GM10847 (cell line): ENCODE results near the gene CYTH4.

Source experiments
- POLR2A ChIP-seq: IDR thresholded peaks from 2 replicates; pipeline ENCODE4 v1.6.1; 2011; ENCODE audit not compliant: insufficient read length; ENCODE audit errors: extremely low read depth

CYTH4 gene

DNA sequence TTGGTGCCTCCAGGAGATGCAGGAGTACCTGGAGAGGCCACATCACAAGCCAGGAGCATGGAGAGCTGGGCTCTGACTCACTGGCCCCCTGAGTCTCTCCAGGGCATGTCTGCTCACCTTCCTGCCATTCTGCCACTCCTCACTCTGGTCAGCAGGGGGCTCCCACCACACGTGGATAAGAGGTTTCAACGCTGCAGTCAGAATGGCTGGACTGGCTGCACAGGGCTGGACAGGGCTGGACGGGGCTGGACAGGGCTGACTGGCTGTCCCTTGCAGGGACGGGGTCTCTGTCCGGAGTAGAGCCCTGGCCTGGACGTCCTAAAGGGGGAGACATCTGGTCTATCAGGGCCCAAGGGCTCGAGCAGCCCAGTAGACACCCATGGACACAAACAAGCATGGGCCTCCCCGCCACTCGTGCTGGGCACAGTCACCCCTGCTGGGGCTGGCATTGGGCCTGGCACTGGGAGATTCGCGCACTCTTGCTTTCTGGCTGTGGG lies 34.6 kb downstream of the CYTH4 start:
- no peak for TF ChIP-seq POLR2A

DNA sequence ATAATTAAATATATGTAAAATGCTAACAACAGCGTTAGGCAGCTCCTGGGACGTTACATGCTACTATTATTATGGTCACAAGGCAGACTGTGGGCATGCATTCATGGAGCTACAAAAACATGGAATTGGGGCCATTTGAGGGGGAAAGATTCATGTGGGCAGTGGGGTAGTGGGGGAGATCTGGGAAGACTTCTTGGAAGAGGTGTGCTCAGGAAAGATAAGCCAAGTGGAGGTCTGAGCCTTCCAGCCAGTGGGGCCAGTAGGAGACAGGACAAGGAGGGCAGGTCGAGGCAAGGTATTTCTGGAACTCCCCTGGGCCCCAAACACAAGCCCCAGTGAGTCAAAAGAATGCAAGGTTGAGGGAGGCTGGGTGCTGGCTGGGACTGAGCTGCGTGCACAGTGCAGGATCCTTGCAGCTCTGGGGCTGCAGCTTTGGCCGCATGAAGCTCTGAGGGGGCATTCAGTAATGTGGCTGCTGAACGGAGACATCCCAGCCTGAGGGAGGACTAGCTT lies 35.4 kb downstream of the CYTH4 start:
- no peak for TF ChIP-seq POLR2A

DNA sequence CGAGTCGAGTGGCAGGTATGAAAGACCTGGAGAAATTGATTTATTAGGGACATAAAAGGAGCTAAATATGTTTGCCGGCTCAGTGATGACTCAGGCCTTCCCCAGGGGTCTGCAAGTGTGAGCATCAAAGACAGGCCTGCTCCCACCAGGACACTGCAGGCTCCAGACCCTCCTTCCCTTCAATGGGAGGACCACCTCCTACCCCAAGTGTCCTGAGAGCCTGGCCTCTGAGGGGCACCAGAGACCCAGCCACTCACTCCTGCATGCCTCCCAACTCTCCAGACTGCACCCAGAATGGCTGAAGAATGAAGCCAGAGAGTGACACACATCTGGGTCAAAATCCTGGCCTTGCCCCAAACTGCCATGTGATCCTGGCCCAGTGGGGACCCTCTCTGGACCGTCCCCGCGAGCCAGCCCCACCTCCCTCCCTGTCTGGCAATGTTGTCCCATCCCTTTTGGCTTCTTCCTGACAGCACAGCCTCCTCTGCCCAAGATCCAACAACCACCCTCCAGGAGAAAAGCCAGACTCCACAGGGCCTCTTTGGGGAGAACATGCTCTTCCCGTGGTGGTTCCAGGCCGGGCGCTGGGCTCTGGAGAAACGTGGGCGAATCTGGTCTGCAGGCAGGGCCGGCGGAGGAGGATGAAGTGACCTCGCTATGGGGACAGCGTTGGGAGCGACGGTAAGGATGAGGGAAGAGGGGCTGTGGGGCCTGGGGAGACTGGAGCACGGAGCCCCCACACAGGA lies 36.2 kb downstream of the CYTH4 start:
- TF ChIP-seq POLR2A, result no peak

DNA sequence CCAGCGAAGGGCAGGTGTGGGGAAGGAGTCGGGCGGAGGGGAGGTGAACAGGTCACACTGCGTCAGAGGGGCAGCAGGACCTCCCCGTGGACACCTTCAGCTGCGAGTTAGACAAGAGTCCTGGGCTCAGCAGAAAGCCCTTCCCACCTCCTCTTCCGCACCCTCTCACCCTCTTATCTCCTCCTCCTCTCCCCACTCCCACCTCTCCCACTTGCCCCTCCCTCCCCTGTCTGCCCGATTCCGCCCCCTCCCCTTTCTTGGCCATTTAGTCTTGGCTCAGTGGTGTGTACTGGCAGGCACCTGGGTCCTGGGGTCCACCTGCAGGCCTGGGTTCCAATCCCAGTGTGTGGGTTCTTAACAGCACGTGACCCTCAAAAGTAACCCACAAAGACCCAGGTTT lies 37.2 kb downstream of the CYTH4 start:
- no peak for TF ChIP-seq POLR2A

DNA sequence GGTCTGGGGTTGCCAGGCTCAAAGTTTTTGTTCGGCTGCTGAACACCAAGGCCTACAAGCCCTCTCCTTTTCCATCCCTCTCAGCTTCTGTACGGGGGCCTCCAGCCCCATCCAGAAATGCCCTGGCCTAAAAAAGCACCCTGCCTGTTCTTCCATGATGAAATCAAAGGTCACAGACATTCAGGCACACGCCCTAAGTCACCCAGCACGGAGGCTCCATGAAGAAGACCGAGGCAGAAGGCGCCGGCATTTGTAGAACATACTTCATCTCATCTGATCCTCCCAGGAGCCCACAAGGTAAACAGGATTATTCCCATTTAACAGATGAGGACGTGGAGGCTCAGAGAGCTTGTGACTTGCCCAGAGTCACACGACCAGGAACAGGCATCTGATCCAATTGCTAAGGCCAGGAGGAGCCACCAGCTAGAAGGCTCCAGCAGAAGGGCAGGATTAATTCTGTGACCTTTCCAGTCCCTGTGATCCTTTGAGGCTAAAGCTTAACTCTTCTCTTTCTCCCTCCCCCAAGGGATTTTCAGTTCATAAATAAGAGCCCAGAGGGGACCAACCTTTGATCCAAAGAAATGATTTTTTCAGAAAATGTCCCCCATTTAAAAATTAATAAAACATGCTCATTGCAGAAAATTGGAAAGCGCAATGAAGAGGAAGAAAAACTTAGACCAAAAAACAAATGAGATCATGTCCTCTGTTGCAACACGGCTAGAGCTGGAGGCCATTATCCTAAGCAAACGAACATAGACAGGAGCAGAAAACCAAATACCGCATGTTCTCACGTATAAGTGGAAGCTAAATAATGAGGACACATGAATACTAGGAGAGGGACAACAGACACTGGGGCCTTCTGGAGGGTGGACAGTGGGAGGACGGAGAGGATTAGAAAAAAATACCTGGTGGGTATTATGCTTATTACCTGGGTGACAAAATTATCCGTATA lies 38.7 kb downstream of the CYTH4 start:
- TF ChIP-seq POLR2A, result no peak

DNA sequence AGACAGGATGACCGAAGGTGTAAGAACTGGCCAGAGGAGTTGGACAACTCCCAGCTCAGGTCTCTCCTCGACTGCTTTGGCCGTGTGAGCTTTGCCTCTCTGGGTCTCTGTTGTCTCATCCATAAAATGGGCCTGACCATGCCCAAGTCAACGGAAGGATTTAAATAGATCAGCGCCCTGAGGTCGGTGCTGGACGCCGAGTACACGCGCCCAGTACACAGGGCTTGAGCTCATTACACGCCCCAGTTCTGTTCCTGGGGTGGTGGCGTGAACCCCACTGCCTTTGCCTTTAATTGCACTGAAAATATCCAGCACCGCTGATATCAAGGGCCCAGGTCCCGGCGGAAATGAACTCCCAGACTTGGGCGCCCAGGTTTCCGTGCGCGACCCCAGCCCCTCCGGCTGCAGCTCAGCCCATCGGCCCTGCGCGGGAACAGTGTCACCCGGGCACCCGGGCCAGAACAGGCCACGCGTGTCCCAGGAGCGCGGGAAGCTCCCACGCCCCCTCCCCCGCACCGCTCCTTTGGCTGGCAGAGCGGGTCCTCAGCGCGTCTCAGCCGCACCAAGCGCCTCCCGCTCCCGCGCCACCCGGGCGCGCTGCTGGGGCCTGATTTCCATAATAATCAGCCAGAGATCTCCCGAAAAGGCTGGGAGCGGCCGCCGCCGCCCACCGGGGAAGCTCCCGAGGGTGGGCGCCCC lies 42.2 kb downstream of the CYTH4 start:
- TF ChIP-seq POLR2A, result no peak

DNA sequence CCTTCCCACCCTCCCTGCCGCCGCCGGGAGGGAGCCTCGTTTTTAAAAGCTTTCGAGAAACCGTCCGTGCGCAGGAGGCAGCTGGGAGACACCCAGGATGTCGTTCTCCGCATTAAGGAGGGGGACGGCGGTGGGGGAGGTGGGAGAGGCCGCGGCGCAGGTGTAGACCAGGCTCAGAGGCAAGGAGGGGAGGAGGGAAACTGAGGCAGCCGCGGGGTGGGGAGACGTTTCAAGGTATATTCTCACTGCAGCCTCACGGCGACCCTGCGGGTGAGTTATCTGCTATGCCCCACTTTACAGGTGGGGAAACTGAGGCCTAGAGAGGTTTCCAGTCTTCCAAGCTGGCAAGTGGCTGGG lies 42.7 kb downstream of the CYTH4 start:
- TF ChIP-seq POLR2A, result no peak

DNA sequence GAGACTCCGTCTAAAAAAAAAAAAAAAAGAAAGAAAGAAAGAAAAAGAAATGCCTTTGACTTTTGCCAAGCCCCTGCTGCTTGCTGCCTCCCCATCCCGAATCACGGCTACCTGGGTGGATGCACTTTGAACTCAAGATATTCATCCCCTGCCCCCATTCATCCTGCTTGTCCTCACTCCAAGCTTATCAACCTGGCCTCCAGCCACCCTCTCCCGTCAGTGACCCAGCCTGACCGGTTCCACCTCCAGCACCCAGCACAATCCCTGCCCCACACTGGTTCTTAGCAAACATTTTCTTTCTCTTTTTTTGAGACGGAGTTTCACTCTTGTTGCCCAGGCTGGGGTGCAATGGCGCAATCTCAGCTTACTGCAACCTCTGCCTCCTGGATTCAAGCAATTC lies 44.4 kb downstream of the CYTH4 start:
- no peak for TF ChIP-seq POLR2A

DNA sequence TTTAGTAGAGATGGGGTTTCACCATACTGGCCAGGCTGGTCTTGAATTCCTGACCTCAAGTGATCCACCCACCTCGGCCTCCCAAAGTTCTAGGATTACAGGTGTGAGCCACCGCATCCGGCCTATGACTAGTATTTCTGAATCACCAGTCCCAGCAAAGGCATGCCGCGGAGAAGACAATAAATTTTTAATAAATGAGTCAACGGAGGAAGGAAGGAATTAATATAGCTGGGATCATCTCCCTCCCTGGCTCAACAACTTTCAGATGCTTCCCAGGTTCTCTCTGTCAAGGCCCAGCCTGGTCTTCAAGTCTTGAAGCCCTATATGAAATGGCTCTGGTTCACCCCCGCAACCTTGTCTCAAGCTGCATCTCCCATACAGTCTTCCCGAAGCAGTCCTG lies 45.7 kb downstream of the CYTH4 start:
- TF ChIP-seq POLR2A, result no peak

DNA sequence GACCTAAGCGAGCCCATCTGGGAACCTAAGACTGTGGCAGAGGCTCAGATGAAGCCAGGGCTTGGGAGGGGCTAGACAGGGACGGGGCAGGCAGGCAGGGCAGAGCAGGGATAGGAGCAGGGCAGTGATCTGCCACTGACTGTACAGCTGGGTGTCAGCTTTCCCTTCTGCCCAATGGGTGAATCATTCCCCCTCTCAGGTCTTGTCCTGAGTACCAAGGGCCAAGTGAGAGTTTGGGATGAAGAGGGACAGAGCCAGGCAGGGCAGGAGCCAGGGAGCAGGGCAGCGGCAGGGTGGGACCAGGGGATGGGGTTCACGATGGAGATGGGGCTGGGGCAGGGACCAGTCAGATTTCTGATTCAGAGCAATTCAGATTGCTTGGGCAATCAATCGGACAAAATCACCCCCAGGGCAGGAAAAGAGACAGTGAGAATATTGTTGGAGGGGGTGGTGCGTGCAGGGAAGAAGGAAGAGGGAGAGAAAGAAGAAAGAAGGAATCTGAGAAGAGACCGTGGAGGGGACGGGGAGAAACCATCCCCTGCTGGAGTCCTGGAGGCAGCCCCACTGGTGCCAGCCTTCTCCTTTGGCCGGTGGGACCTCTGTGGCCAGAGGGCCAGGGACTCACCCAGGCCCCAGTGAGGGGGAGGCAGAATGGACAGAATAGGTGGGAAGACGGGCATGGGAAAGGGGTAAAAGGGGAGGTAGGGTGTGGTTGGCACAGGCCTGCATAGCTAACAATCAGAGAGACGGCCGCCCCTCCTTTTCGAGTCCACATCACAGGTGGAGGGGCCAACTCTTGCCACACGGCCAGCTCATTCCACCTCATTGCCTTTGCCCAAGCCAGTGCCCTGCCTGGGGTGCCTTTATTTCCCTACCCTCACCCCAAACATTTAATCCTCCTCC lies 47.2 kb downstream of the CYTH4 start:
- no peak for TF ChIP-seq POLR2A

DNA sequence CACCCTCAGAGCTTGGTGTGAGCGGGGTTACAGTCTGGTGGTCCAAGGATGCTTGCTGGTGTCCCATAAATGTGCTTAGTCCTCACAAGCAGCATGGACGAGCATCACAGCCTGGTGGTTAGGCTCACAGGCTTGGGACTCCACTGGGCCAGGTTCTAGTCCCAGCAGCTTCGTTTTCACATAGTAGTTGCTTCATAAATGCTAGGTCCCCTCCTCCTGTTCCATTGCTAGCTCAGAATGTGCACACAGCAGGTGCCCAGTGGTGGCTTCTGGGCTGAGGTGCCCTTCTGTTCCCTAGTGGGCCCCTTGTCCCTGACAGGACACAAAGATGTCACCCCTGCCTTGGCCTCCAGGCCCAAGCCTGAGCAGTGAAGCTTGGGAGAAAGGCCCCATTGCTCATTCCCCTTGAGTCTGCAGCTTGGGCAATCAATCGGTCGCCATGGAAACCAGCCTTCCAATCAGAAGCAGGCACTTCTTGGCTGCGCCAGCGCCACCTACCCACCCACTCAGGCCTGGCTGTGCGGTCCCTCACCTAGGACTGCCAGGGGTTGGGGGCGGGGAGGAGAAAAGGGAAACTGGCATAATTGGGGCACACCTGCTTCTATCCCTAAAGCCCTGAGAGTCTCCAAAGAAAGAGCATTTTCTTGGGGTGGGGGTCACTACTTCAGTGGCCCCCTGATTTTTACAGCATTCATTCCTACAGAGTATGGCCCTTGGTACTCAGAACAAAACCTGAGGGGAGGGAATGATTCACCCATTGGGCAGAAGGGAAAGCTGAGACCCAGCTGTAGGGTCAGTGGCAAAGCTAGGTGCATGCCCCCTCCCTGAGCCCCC lies 48.1 kb downstream of the CYTH4 start:
- TF ChIP-seq POLR2A, result no peak

DNA sequence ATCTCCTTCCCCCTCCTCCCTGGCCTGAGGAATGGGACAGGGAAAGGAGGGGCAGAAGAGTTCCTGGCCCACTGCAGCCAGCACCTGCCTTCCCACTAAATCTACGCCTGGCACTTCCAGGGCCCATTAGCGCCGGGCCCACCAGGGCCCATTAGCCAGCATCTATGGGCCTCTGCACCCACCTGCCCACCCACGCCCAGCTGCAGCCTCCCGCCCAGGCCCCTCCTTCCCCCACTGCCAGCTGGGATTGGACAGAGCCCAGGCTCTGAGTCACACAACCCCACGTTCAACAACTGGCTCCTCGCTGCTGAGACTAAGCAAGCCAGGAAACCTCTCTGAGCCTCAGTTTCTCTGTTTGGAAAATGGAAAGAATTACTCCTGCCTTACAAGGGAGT lies 48.7 kb downstream of the CYTH4 start:
- TF ChIP-seq POLR2A, result no peak

DNA sequence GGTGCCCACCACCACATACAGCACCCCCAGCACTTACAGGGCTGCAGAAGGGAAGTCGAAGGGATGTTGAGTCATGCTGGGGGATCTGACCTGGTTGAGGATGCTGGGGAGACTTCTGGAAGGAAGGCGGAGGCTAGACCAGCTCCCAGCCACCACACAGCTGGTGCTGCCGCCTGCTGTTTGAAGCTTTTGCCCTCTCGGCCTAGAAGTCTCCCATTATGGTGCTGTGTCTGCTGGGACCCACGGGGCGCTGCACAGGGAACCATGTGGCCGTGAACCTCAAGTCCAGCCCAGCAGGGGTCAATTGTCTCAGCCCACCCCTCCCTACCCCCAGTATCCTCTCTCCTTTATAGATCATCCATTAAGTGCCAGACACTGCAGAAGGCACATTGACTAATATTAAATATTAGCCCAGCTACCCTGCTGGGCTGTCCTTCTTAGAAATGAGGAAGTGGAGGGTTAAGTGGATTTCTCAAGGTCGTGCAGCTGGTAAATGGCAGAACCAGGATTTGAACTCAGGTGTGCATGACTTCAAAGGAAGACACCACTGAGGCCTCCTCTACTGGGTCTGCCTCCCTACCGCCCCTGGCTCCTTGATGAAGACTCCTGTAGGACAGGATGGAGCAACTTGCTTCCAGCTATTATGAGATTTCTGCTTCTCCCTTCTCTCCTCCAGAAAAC lies 49.7 kb downstream of the CYTH4 start:
- TF ChIP-seq POLR2A, result no peak

DNA sequence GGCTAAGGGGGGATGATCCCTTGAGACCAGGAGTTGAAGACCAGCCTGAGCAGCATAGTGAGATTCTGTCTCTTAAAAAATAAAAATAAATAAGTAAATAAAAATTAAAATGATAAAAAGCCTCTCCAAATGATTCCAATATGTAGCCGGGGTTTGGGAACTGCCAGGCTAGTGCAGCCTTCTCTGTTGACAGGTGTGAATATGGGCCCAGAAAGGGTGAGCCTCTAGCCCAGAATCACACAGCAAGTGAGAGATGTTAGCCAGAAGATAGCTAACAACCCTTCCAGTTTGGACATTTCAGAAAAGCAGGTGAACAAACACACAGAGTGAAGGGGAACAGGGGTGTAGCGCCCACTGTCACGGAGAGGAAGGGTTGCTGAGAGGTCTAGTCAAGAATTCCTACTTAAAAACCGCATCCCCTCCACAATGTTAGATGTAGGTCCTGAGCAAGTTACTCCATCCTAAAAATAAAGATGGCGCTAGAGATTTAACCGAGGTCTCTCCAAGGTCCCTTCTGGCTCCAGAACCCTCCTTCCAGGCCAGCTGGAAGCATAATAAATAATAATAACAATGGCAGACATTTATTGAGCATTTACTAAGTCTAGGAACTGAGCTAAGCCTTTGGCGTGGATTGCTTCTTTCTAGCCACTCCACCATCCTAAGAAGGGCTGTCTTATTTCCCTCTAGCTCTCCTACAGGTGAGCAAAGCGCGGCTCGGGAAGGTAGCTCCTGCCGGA lies 51.6 kb downstream of the CYTH4 start:
- no peak for TF ChIP-seq POLR2A
